HEK293T (cell line): ENCODE measurements around the gene NAA25.

ENCODE experiments used
- BHLHE40 ChIP-seq: fragments of 450-650 bp; IDR thresholded peaks from 2 replicates; pipeline ENCODE4 v1.6.1; 2016; ENCODE audit warnings: mild to moderate bottlenecking, moderate library complexity, borderline replicate concordance
- ELF4 ChIP-seq: fragments of 450-650 bp; IDR thresholded peaks from 2 replicates; pipeline ENCODE4 v1.6.1; 2017; ENCODE audit warnings: antibody characterized with exemption
- FOXA1 ChIP-seq: fragments of 450-650 bp; IDR thresholded peaks from 2 replicates; pipeline ENCODE4 v1.6.1; 2016; ENCODE audit warnings: mild to moderate bottlenecking
- TF ChIP-seq, protein P1 (sequence below): fragments of 450-650 bp; IDR thresholded peaks from 2 replicates; pipeline ENCODE4 v1.6.1; 2016

DNA sequence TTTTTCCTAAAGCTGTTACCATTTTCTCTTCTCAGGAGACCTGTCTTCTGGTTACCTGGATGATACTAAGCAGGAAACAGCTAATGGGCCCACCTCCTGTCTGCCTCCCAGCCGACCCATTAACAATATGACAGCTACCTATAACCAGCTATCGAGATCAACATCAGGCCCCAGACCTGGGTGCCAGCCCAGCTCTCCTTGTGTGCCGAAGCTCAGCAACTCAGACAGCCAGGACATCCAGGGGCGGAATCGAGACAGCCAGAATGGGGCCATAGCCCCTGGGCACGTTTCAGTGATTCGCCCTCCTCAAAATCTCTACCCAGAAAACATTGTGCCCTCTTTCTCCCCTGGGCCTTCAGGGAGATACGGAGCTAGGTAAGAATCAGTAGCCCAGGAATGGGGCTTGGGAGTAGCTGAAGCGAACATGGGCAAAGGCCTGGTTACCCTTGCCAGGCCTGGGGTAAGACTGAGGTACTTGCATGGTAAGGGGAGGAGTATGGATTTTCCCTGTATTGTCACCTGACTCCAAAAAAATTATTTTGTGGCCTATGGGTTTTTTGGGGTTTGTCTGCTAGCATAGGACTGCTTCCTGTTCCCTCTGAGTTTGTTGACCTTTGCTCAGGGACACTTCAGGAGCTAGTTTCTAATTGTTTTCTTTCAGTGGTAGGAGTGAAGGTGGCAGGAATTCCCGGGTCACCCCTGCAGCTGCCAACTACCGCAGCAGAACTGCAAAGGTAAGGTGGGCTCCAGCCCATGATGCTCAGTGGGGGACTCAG lies 43.4 kb upstream of the NAA25 start:
- no peak for TF ChIP-seq BHLHE40
- no peak for TF ChIP-seq FOXA1
- TF ChIP-seq, protein P1, sequence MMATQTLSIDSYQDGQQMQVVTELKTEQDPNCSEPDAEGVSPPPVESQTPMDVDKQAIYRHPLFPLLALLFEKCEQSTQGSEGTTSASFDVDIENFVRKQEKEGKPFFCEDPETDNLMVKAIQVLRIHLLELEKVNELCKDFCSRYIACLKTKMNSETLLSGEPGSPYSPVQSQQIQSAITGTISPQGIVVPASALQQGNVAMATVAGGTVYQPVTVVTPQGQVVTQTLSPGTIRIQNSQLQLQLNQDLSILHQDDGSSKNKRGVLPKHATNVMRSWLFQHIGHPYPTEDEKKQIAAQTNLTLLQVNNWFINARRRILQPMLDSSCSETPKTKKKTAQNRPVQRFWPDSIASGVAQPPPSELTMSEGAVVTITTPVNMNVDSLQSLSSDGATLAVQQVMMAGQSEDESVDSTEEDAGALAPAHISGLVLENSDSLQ = no peak
- no peak for TF ChIP-seq ELF4
